ENCODE measurements around the gene KICS2. TPM values are rescaled to one million over a fixed set of nuclear protein-coding genes. Genes with fewer than 3 reads are reported as not detected.

KICS2 gene
- total and polyA plus RNA-seq, 4 donors = 3.4 to 7.0 (median 4.4) TPM

DNA sequence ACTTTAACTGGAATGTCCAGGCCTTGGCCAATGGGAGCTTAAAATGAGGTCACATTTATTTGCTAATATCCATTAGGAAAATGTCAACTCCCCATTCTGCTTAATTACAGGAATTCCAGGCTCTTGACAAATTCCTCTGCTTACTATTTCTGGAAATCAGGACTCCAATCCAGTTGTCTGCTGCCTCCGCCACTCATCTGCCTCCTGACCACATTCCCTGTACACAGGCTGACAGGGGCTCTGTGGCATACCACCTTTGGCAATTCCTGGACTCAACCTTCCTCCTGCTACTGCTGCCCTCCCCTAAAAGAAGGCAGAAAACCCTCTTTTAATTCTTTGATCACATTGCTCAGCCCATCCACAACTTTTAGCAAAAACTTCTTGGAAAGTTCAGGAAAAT lies 37.9 kb downstream of the KICS2 start:
- Histone ChIP-seq H3K36me3 (ENCODE audit: control insufficient read depth, insufficient read depth, low read length) (no peaks in the 10 kb centered on the region), H3K27ac (ENCODE audit: low read depth, low read length) (no peak overlapping the region), H3K4me1 (ENCODE audit: control insufficient read depth, insufficient read depth, low read length) (no peaks in the 10 kb centered on the region), H3K9me3 (ENCODE audit: control insufficient read depth, insufficient read depth, low read length) (no peaks in the 10 kb centered on the region), H3K4me3 (ENCODE audit: low read depth, low read length) (no peak overlapping the region), H3K27me3 (ENCODE audit: control insufficient read depth, insufficient read depth, low read length) (no peaks in the 10 kb centered on the region)
- no peak for DNase-seq (ENCODE audit: low read depth in 4 of 6, low spot score in 6 of 6)
- WGBS (ENCODE audit: insufficient coverage) = 100% methylated on average over 1 of the region's 1 CpG

DNA sequence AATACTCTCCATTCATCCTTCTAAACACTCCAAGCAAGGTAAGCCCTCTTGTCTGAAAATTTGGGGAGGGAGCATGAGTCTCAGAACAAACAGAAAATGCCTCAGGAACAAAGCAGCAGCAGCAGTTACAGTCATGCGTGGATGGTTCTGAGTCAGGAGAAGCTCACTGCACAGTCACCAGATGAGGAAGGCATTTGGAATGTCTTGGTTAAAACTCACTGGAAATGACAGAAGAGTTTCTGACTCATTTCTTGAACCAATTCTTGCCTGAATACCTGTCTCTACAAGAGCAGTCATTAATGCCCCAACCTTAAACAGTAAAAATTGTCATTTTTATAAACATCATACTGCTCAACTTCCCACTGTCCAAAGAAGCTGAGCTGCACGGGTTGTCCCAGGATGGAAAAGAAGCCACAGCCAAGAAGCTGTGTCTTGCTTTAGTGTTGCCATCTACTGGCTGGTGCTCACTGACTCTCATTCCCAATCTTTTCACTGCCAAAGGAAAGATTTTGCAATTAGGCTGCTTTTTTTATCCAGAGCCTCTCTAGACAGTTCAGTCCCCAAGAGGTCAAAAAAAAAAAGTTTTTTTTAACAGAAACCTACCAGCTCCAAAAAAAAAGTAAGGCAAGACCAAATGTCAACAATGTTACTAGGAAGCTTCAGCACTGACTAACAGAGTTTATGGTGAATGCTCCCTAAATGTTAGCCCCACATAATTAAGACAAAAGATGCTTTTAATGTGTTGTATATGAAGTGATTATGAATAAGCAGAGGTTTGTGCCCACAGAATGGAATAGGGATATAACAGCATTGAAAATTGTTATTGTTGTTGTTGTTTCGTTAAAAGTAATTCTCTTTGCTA lies 40.4 kb downstream of the KICS2 start:
- WGBS (ENCODE audit: insufficient coverage) = 47% methylated on average over 3 of the region's 3 CpGs
- Histone ChIP-seq H3K4me1 (ENCODE audit: control insufficient read depth, insufficient read depth, low read length) (no peaks in the 10 kb centered on the region), H3K9me3 (ENCODE audit: control insufficient read depth, insufficient read depth, low read length) (no peaks in the 10 kb centered on the region), H3K36me3 (ENCODE audit: control insufficient read depth, insufficient read depth, low read length) (no peaks in the 10 kb centered on the region), H3K27me3 (ENCODE audit: control insufficient read depth, insufficient read depth, low read length) (no peaks in the 10 kb centered on the region), H3K4me3 (ENCODE audit: low read depth, low read length) (no peak overlapping the region), H3K27ac (ENCODE audit: low read depth, low read length) (no peak overlapping the region)
- peak; percentile 26 to 86 (median 40) for DNase-seq (ENCODE audit: low read depth in 4 of 6, low spot score in 6 of 6)

DNA sequence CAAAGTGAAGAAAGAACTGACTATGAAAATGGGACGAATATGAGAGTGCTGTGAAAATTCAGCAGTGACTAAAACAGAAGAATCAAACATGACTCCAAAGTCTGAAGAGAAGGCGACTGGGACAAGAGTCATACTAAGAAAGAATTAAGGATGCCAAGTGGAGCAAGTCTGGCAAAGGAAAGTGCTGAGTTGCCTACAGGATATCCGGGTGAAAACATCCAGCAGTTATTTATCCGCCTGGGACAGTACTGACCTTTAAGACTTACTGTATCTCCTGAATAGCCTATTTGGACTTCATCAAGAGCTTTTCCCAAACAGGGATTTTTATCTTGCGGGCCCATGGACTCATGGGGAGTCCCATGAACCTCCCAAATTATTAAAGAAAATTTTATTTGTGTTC lies 41.1 kb downstream of the KICS2 start:
- no peak overlapping the region for H3K4me3 ChIP-seq (ENCODE audit: low read depth, low read length)
- H3K27ac ChIP-seq (ENCODE audit: low read depth, low read length) = no peak overlapping the region
- H3K27me3 ChIP-seq (ENCODE audit: control insufficient read depth, insufficient read depth, low read length) = no peaks in the 10 kb centered on the region
- WGBS (ENCODE audit: insufficient coverage) = 65% methylated on average over 3 of the region's 5 CpGs
- H3K4me1 ChIP-seq (ENCODE audit: control insufficient read depth, insufficient read depth, low read length) = no peaks in the 10 kb centered on the region
- no peaks in the 10 kb centered on the region for H3K9me3 ChIP-seq (ENCODE audit: control insufficient read depth, insufficient read depth, low read length)
- H3K36me3 ChIP-seq (ENCODE audit: control insufficient read depth, insufficient read depth, low read length) = no peaks in the 10 kb centered on the region
- no peak for DNase-seq (ENCODE audit: low read depth in 4 of 6, low spot score in 6 of 6)

DNA sequence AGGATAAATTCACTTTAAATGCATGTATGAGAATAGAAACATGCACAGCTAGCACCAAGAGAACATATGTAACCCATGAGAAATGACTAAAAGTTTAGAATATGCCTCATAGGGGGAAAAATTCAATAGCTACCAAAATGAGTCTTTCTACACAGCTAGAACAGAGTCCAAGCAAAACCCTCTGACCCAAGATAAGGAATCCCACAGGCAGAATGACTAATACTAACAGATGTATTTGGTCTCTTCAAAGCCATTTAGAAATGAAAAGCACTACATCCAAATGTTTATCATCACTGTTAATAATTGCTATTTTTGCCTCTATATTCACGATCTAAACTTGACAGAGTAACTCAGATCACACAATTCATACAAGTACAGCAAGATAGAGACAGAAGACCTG lies 44.0 kb downstream of the KICS2 start:
- H3K27me3 ChIP-seq (ENCODE audit: control insufficient read depth, insufficient read depth, low read length) = no peaks in the 10 kb centered on the region
- no peaks in the 10 kb centered on the region for H3K9me3 ChIP-seq (ENCODE audit: control insufficient read depth, insufficient read depth, low read length)
- WGBS (ENCODE audit: insufficient coverage) = no CpG with 5 or more reads among the region's 1 CpG
- H3K27ac ChIP-seq (ENCODE audit: low read depth, low read length) = no peak overlapping the region
- no peak overlapping the region for H3K4me3 ChIP-seq (ENCODE audit: low read depth, low read length)
- H3K36me3 ChIP-seq (ENCODE audit: control insufficient read depth, insufficient read depth, low read length) = no peaks in the 10 kb centered on the region
- no peak for DNase-seq (ENCODE audit: low read depth in 4 of 6, low spot score in 6 of 6)
- no peaks in the 10 kb centered on the region for H3K4me1 ChIP-seq (ENCODE audit: control insufficient read depth, insufficient read depth, low read length)

DNA sequence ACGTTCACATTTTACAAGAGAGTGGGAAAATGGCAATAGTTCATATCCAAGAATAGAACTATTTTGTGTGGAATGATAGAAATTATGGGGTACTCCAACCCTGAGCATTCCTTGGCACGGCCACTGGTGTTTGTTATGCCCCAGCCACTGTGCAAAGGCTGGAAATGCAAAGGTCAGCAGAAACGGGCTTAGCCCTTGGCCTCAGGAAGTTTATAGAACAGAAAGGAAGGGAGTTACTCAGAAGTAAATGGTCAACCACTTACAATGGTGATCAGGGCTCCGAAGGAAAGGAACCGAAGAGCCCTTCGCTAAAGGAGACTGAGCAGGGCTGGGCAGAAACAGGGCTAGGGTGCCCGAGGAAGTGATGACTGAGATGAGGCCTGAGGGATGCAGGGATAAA lies 45.1 kb downstream of the KICS2 start:
- 93% methylated on average over 6 of the region's 7 CpGs for WGBS (ENCODE audit: insufficient coverage)
- H3K4me1 ChIP-seq (ENCODE audit: control insufficient read depth, insufficient read depth, low read length) = no peaks in the 10 kb centered on the region
- DNase-seq (ENCODE audit: low read depth in 4 of 6, low spot score in 6 of 6) = no peak
- no peak overlapping the region for H3K27ac ChIP-seq (ENCODE audit: low read depth, low read length)
- no peaks in the 10 kb centered on the region for H3K27me3 ChIP-seq (ENCODE audit: control insufficient read depth, insufficient read depth, low read length)
- H3K4me3 ChIP-seq (ENCODE audit: low read depth, low read length) = no peak overlapping the region
- no peaks in the 10 kb centered on the region for H3K36me3 ChIP-seq (ENCODE audit: control insufficient read depth, insufficient read depth, low read length)
- no peaks in the 10 kb centered on the region for H3K9me3 ChIP-seq (ENCODE audit: control insufficient read depth, insufficient read depth, low read length)

DNA sequence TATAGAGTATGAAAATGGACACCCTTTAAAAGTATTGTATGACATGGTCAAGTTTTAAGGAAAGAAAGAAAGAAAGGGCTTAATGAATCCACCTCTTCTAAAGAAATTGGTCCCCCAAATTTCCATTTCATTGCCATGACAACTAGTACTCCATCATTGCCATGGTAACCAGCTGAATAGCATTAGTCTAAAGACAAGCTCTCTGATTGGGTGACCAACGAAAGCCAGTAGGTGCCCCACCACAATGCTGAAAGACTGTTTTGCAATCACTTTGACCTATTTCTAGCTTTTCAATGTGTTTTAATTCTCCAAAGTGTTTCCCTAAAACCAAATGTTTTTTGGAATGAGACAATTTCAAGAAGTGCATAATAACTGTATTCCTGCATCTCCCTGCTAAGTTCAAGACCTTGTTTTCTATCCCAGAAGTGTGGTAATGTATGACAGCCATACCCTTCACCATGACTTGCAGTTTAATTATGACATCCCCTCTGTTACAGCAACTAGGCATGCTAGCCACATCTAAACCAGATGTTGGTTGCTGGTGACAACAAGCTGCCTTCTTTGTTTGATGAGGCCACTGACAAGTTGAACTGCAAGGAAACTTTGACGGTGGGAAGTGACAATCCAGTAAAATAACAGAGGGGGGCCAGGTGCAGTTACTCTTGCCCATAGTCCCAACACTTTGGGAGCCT lies 46.7 kb downstream of the KICS2 start:
- Histone ChIP-seq H3K4me1 (ENCODE audit: control insufficient read depth, insufficient read depth, low read length) (no peaks in the 10 kb centered on the region), H3K27me3 (ENCODE audit: control insufficient read depth, insufficient read depth, low read length) (no peaks in the 10 kb centered on the region), H3K27ac (ENCODE audit: low read depth, low read length) (no peak overlapping the region), H3K36me3 (ENCODE audit: control insufficient read depth, insufficient read depth, low read length) (no peaks in the 10 kb centered on the region), H3K4me3 (ENCODE audit: low read depth, low read length) (no peak overlapping the region), H3K9me3 (ENCODE audit: control insufficient read depth, insufficient read depth, low read length) (no peaks in the 10 kb centered on the region)
- peak in 5 of 6 donors; percentile 10 to 90 (median 53) for DNase-seq (ENCODE audit: low read depth in 4 of 6, low spot score in 6 of 6)
- WGBS (ENCODE audit: insufficient coverage) = no CpG with 5 or more reads among the region's 2 CpGs

DNA sequence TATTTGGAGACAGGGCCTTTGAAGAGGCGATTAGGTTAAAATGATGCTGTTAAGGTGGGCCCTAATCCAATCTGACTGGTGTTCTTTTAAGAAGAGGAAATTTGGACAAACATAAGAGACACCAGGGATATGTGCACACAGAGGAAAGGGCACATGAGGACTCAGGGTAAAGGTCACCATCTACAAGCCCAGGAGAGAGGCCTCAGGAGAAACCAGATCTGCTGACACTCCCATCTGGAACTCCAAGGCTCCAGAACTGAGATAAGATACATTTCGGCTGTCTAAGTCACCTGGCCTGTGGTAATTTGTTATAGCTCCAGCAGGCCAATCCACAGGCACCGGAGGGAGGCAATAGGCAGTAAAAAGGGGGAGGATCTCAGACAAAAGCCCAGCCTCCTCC lies 48.6 kb downstream of the KICS2 start:
- Histone ChIP-seq H3K27ac (ENCODE audit: low read depth, low read length) (no peak overlapping the region), H3K4me1 (ENCODE audit: control insufficient read depth, insufficient read depth, low read length) (no peaks in the 10 kb centered on the region), H3K4me3 (ENCODE audit: low read depth, low read length) (no peak overlapping the region), H3K36me3 (ENCODE audit: control insufficient read depth, insufficient read depth, low read length) (no peaks in the 10 kb centered on the region), H3K9me3 (ENCODE audit: control insufficient read depth, insufficient read depth, low read length) (no peaks in the 10 kb centered on the region), H3K27me3 (ENCODE audit: control insufficient read depth, insufficient read depth, low read length) (no peaks in the 10 kb centered on the region)
- no peak for DNase-seq (ENCODE audit: low read depth in 4 of 6, low spot score in 6 of 6)
- 97% methylated on average over 3 of the region's 3 CpGs for WGBS (ENCODE audit: insufficient coverage)

Small RNA genes lying within 50 kb of the gene (small RNA-seq; reads per million reads assigned to genes)
- gene RNU5A-7P (ENCODE audit: low replicate concordance) (not detected), gene RNU6-1009P (ENCODE audit: low replicate concordance) (not detected)

Other genes starting within 250 kb of the KICS2 start
- gene C12orf56, start 168.5 kb upstream of the KICS2 start, total RNA-seq = 1 to 10 TPM in 1 of 2 donors, under 1 TPM in 1; 0.99 to 1.3 TPM
- gene C12orf56, start 168.5 kb upstream of the KICS2 start, polyA plus RNA-seq (ENCODE audit: insufficient read length in 2 of 2) = 1 to 10 TPM in 1 of 2 donors, under 1 TPM in 1; 0.19 to 2.4 TPM
- gene XPOT, start 182.1 kb upstream of the KICS2 start, total RNA-seq = 10 to 100 TPM; 60.1 to 81.9 TPM
- gene XPOT, start 182.1 kb upstream of the KICS2 start, polyA plus RNA-seq (ENCODE audit: insufficient read length in 2 of 2) = 10 to 100 TPM; 49.3 to 64.5 TPM
- 10 to 100 TPM; 24.2 to 51.6 TPM for gene TBK1, start 229.8 kb upstream of the KICS2 start, total RNA-seq
- 10 to 100 TPM; 21.0 to 22.3 TPM for gene TBK1, start 229.8 kb upstream of the KICS2 start, polyA plus RNA-seq (ENCODE audit: insufficient read length in 2 of 2)

All from spinal cord (tissue), 10 donors.